Fibroblast of lung (primary cell): Measurements from ENCODE around the gene SLC17A9. TPM values are rescaled to one million over a fixed set of nuclear protein-coding genes. Genes with fewer than 3 reads are reported as not detected.

Source experiments
- DNase-seq, 2 donors: peaks; one replicate each; pipeline versions ENCODE4 v3.0.0 to v3.0.0-alpha.2; 2010; ENCODE audit warnings: low read depth in 2 of 2
- H2AFZ ChIP-seq: 2 replicates; pipeline ENCODE4 v1.5.1; 2012; ENCODE audit warnings: low read length, control low read depth, inconsistent platforms
- H3K27ac ChIP-seq: 2 replicates; pipeline ENCODE4 v1.5.1; 2011; ENCODE audit warnings: low read length, control low read depth; ENCODE audit not compliant: insufficient read depth
- H3K27me3 ChIP-seq: 2 replicates; pipeline ENCODE4 v1.5.1; 2011; ENCODE audit warnings: mild to moderate bottlenecking, low read length; ENCODE audit not compliant: control insufficient read depth, insufficient read depth
- H3K36me3 ChIP-seq: 2 replicates; pipeline ENCODE4 v1.5.1; 2011; ENCODE audit warnings: low read length; ENCODE audit not compliant: control insufficient read depth, insufficient read depth
- H3K4me1 ChIP-seq: 2 replicates; pipeline ENCODE4 v1.5.1; 2011; ENCODE audit warnings: low read length; ENCODE audit not compliant: control insufficient read depth, insufficient read depth; ENCODE audit errors: extremely low read depth
- H3K4me2 ChIP-seq: 2 replicates; pipeline ENCODE4 v1.5.1; 2011; ENCODE audit warnings: low read length, control low read depth; ENCODE audit not compliant: insufficient read depth; ENCODE audit errors: extremely low read depth
- H3K4me3 ChIP-seq, 4 experiments: fragments of 200-600 bp in 1 of 4; sonication (generic) in 1 of 4; replicated peaks in 1 of 4; 2 replicates each; pipeline ENCODE4 v1.5.1; 2011 to 2016; ENCODE audit warnings: low read length in 4 of 4, low read depth in 3 of 4, mild to moderate bottlenecking in 3 of 4, control low read depth in 2 of 4, inconsistent platforms in 1 of 4, mixed read lengths in 1 of 4; ENCODE audit not compliant: insufficient read depth in 1 of 4; ENCODE audit errors: control extremely low read depth in 1 of 4
- H3K79me2 ChIP-seq: 2 replicates; pipeline ENCODE4 v1.5.1; 2012; ENCODE audit warnings: mild to moderate bottlenecking, low read length, inconsistent platforms; ENCODE audit not compliant: control insufficient read depth, insufficient read depth
- H3K9ac ChIP-seq: 2 replicates; pipeline ENCODE4 v1.5.1; 2011; ENCODE audit warnings: mild to moderate bottlenecking, low read length, control low read depth; ENCODE audit not compliant: insufficient read depth
- H3K9me3 ChIP-seq: 2 replicates; pipeline ENCODE4 v1.5.1; 2012; ENCODE audit warnings: low read depth, low read length; ENCODE audit not compliant: control insufficient read depth, insufficient read depth
- H4K20me1 ChIP-seq: 2 replicates; pipeline ENCODE4 v1.5.1; 2011; ENCODE audit warnings: low read length; ENCODE audit not compliant: control insufficient read depth, insufficient read depth; ENCODE audit errors: extremely low read depth
- EZH2 ChIP-seq: IDR thresholded peaks from 2 replicates; pipeline ENCODE4 v1.5.1; 2012; ENCODE audit warnings: low read length, control low read depth, mild to moderate bottlenecking; ENCODE audit errors: missing control alignments
- polyA plus RNA-seq, 2 donors: library from polyadenylated mRNA; depleted of rRNA in 1 of 2; stranded (reverse) in 1 of 2; unstranded in 1 of 2; fragments of >200 nt; gene quantifications; 2 replicates each; pipeline ENCODE4 v1.2.1, GENCODE V29; 2011 to 2012; ENCODE audit warnings: missing spikeins in 1 of 2
- total RNA-seq: library from RNA; depleted of rRNA; stranded (reverse); fragments of >200 nt; gene quantifications from 2 replicates; pipeline ENCODE4 v1.2.1, GENCODE V29; 2014
- TF ChIP-seq, protein P1 (sequence below), 2 donors: IDR thresholded peaks in 1 of 2; conservative IDR thresholded peaks in 1 of 2; 1 replicate in 1 of 2; 2 replicates in 1 of 2; pipeline ENCODE4 v1.5.1; 2011 to 2012; ENCODE audit warnings: low read length in 2 of 2, control low read depth in 1 of 2, inconsistent platforms in 1 of 2, low read depth in 1 of 2, mild to moderate bottlenecking in 1 of 2

Gene SLC17A9
- total and polyA plus RNA-seq, 2 donors (not counting 1 experiment from before 2014, with no cell fraction given), result 6.4 to 6.8 TPM

- peaks cover 4% of the 10 kb centered on the region for H3K4me1 ChIP-seq
- no peak overlapping the region for H3K4me2 ChIP-seq
- no peak overlapping the region for H2AFZ ChIP-seq
- H3K4me3 ChIP-seq, result no peak overlapping the region
- no peaks in the 10 kb centered on the region for H3K27me3 ChIP-seq
- no peak overlapping the region for H3K9ac ChIP-seq
- no peak for TF ChIP-seq EZH2
- TF ChIP-seq, protein P1, sequence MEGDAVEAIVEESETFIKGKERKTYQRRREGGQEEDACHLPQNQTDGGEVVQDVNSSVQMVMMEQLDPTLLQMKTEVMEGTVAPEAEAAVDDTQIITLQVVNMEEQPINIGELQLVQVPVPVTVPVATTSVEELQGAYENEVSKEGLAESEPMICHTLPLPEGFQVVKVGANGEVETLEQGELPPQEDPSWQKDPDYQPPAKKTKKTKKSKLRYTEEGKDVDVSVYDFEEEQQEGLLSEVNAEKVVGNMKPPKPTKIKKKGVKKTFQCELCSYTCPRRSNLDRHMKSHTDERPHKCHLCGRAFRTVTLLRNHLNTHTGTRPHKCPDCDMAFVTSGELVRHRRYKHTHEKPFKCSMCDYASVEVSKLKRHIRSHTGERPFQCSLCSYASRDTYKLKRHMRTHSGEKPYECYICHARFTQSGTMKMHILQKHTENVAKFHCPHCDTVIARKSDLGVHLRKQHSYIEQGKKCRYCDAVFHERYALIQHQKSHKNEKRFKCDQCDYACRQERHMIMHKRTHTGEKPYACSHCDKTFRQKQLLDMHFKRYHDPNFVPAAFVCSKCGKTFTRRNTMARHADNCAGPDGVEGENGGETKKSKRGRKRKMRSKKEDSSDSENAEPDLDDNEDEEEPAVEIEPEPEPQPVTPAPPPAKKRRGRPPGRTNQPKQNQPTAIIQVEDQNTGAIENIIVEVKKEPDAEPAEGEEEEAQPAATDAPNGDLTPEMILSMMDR (conservative IDR thresholded peaks at IDR 0.05 in 1 of 2, IDR thresholded peaks at IDR 0.05 in 1 of 2; ENCODE audit: low read depth in 1 of 2, low read length in 2 of 2), result no peak
- DNase-seq, result no peak
- no peaks in the 10 kb centered on the region for H4K20me1 ChIP-seq
- H3K9me3 ChIP-seq, result no peaks in the 10 kb centered on the region
- no peak overlapping the region for H3K27ac ChIP-seq
- H3K36me3 ChIP-seq, result peaks cover 9% of the 10 kb centered on the region
- peaks cover 63% of the 10 kb centered on the region for H3K79me2 ChIP-seq
Observed at GRCh38 chr20:62940875-62941274, 11.6 kb upstream of the SLC17A9 start.

- Histone ChIP-seq H3K9me3 (no peaks in the 10 kb centered on the region), H3K4me2 (no peak overlapping the region), H3K4me1 (peaks cover 4% of the 10 kb centered on the region), H3K79me2 (peaks cover 53% of the 10 kb centered on the region), H3K27ac (no peak overlapping the region), H4K20me1 (no peaks in the 10 kb centered on the region), H3K36me3 (peaks cover 12% of the 10 kb centered on the region), H3K4me3 (no peak overlapping the region), H3K9ac (no peak overlapping the region), H2AFZ (no peak overlapping the region), H3K27me3 (no peaks in the 10 kb centered on the region)
- DNase-seq, result no peak
- TF ChIP-seq EZH2, result no peak
- TF ChIP-seq, protein P1 (conservative IDR thresholded peaks at IDR 0.05 in 1 of 2, IDR thresholded peaks at IDR 0.05 in 1 of 2; ENCODE audit: low read depth in 1 of 2, low read length in 2 of 2), result no peak
Observed at GRCh38 chr20:62941792-62942191, 10.7 kb upstream of the SLC17A9 start.

DNA sequence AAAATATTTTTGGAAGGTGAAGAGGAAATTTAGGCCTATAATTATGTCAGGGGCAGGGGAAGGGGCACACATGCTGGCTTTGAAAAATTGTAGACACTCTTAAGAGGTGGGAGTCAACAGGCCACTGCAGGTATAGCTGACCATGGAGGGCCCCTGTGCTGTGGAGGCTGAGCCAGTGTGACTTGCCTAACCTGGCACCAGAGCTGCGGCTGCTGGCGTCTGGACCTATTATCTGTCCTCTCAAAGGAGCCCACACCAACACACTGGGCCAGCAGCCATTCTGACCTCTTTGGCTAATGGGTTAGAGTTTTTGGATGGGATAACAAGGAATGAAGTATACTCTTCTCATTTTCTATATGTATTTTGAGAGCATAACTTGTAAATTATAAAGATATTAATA, 10.1 kb upstream of the SLC17A9 start:
- Histone ChIP-seq H3K27ac (no peak overlapping the region), H3K9me3 (no peaks in the 10 kb centered on the region), H4K20me1 (no peaks in the 10 kb centered on the region), H3K4me2 (no peak overlapping the region), H3K4me1 (peaks cover 4% of the 10 kb centered on the region), H3K9ac (no peak overlapping the region), H3K36me3 (peaks cover 12% of the 10 kb centered on the region), H3K27me3 (no peaks in the 10 kb centered on the region), H3K79me2 (peaks cover 47% of the 10 kb centered on the region), H2AFZ (no peak overlapping the region), H3K4me3 (no peak overlapping the region)
- DNase-seq, result no peak
- TF ChIP-seq, protein P1 (conservative IDR thresholded peaks at IDR 0.05 in 1 of 2, IDR thresholded peaks at IDR 0.05 in 1 of 2; ENCODE audit: low read depth in 1 of 2, low read length in 2 of 2), result no peak
- TF ChIP-seq EZH2, result no peak
